ENCODE data around the gene ZNF3.

DNA sequence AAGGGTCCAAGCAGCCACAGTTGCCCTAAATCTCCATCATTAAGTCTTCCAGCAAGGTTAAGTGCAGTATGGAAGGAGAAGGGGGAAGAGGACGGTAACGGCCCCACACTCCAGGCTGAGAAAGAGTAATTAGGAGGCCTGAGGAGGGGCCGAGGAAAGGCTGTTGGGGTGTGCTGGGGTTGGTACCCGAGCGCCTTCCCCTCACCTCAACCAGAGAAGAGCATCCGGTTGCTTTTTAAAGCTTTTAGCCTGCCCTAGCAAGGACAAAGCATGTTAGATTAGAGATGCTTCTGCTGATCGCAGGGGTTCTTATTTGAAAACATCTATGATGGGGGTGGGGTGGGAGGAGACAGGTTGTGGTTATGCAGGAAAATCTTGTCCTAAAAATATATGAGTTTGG lies 40.9 kb downstream of the ZNF3 start:
- TF ChIP-seq ZEB2 (tag by site-specific recombination; IDR thresholded peaks at IDR 0.05) (no peak), GLIS1 (tag by site-specific recombination; IDR thresholded peaks at IDR 0.05) (no peak), ZNF24 (tag by site-specific recombination; IDR thresholded peaks at IDR 0.05) (no peak), ZBTB21 (tag by site-specific recombination; IDR thresholded peaks at IDR 0.05) (no peak), PBX3 (CRISPR knock-in tag; IDR thresholded peaks at IDR 0.05) (no peak), ZBTB8A (tag by site-specific recombination; IDR thresholded peaks at IDR 0.05) (no peak), ZNF473 (tag by site-specific recombination; IDR thresholded peaks at IDR 0.05) (no peak), ZNF391 (tag by site-specific recombination; IDR thresholded peaks at IDR 0.05; ENCODE audit: borderline replicate concordance, low read depth) (no peak), ZNF639 (tag by site-specific recombination; IDR thresholded peaks at IDR 0.05) (no peak)
- TF ChIP-seq, protein P1, sequence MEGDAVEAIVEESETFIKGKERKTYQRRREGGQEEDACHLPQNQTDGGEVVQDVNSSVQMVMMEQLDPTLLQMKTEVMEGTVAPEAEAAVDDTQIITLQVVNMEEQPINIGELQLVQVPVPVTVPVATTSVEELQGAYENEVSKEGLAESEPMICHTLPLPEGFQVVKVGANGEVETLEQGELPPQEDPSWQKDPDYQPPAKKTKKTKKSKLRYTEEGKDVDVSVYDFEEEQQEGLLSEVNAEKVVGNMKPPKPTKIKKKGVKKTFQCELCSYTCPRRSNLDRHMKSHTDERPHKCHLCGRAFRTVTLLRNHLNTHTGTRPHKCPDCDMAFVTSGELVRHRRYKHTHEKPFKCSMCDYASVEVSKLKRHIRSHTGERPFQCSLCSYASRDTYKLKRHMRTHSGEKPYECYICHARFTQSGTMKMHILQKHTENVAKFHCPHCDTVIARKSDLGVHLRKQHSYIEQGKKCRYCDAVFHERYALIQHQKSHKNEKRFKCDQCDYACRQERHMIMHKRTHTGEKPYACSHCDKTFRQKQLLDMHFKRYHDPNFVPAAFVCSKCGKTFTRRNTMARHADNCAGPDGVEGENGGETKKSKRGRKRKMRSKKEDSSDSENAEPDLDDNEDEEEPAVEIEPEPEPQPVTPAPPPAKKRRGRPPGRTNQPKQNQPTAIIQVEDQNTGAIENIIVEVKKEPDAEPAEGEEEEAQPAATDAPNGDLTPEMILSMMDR (tag by site-specific recombination; IDR thresholded peaks at IDR 0.05): no peak
- TF ChIP-seq, protein P2, sequence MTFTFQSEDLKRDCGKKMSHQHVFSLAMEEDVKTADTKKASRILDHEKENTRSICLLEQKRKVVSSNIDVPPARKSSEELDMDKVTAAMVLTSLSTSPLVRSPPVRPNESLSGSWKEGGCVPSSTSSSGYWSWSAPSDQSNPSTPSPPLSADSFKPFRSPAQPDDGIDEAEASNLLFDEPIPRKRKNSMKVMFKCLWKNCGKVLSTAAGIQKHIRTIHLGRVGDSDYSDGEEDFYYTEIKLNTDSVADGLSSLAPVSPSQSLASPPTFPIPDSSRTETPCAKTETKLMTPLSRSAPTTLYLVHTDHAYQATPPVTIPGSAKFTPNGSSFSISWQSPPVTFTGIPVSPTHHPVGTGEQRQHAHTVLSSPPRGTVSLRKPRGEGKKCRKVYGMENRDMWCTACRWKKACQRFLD (tag by site-specific recombination; IDR thresholded peaks at IDR 0.05): no peak
- TF ChIP-seq, protein P3, sequence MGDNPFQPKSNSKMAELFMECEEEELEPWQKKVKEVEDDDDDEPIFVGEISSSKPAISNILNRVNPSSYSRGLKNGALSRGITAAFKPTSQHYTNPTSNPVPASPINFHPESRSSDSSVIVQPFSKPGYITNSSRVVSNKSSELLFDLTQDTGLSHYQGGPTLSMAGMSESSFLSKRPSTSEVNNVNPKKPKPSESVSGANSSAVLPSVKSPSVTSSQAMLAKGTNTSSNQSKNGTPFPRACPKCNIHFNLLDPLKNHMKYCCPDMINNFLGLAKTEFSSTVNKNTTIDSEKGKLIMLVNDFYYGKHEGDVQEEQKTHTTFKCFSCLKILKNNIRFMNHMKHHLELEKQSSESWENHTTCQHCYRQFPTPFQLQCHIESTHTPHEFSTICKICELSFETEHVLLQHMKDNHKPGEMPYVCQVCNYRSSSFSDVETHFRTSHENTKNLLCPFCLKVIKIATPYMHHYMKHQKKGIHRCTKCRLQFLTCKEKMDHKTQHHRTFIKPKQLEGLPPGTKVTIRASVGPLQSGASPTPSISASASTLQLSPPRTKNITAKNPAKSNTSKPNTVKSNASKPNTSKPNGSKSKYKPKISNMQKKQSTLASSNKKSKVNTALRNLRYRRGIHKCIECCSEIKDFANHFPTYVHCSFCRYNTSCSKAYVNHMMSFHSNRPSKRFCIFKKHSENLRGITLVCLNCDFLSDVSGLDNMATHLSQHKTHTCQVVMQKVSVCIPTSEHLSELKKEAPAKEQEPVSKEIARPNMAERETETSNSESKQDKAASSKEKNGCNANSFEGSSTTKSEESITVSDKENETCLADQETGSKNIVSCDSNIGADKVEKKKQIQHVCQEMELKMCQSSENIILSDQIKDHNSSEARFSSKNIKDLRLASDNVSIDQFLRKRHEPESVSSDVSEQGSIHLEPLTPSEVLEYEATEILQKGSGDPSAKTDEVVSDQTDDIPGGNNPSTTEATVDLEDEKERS (tag by site-specific recombination; IDR thresholded peaks at IDR 0.05): no peak

All from HEK293 (cell line).